ENCODE measurements around the gene TERC.

Gene TERC

DNA sequence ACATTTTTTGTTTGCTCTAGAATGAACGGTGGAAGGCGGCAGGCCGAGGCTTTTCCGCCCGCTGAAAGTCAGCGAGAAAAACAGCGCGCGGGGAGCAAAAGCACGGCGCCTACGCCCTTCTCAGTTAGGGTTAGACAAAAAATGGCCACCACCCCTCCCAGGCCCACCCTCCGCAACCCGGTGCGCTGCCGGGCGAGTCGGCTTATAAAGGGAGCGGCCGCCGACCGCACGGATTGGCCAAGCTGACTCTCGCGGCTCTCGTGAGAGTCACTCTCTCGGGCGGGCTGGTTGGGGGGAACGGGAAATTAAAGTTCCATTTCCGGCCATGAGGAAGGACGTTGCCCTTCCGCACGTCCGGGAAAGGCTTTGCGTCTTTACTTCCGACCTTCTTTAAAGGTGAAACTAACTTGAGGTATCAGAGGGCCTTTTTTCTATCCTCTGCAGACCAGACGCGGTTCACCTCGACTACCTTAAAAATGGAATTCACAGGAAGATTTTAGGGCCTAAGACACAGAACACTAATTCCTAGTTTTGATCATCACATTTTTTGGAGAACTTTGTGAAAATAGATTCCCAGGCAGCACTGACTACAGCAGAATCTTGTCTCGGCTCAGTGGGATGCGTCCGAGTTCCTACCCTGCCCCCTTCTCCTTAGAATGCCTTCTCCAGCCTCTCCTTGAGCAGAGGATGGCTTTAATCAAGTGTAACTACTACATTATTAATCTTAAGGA lies at the start of gene TERC:
TSS of gene TERC (minus strand) at position 179 of the 731 bp plus-strand sequence.
- DNase-seq (ENCODE audit: low read depth in 1 of 2, low spot score in 1 of 2) = peak; percentile 83 to 89

DNA sequence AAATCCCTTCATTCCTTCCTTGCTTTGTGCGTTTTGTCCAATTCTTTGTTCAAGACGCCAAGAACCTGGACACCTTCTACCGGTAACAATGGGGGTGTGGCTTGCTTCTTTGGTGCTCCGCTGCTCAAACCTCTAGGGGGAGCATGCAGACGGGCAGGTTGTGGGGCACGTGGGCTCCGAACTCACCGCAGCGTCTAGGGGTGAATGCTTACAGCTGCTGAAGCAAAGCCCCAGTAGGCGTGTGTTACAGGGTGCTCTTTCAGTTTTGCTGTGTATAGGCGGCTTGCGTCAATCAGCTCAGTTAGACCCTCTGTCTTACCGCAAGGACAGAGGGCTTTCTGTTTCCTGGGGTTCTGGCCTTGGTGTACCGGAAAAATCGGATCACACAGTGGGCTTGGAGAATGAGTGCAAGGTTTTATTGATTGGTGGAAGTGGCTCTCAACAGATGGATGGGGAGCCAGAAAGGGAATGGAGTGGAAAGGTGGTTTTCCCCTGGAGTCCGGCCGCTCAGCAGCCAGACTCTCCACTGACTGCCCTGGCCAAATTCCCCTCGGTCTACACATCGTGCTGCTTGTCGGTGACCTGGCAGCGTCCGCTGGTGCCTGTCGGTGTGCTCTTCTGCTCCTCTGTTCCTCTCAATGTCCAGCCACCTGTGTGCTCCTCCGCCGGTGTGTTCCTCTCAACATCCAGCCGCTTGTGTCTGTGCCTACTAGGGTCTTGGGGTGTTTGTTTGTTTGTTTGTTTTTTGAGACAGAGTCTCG lies 49.1 kb upstream of the TERC start:
- DNase-seq (ENCODE audit: low read depth in 1 of 2, low spot score in 1 of 2) = peak; percentile 31 to 50

DNA sequence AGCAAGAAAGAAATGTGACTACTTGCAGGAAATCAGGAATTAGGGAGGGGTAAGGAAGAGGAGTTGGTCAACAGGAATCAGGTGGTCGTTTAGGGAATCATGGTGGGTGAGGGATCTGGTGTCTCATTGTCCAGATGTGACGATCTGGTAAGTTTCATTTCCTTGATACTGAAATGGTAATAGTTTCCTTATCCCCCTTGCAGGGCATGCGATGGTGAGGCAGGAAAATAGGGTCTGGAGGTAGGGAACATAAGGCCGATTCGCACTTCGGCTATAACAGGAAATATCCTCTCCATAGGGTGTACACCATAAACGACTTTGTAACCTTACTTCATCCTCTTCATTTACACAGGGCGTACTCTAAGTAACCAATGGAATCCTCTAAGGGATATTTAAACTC lies 48.4 kb upstream of the TERC start:
- DNase-seq (ENCODE audit: low read depth in 1 of 2, low spot score in 1 of 2) = no peak

DNA sequence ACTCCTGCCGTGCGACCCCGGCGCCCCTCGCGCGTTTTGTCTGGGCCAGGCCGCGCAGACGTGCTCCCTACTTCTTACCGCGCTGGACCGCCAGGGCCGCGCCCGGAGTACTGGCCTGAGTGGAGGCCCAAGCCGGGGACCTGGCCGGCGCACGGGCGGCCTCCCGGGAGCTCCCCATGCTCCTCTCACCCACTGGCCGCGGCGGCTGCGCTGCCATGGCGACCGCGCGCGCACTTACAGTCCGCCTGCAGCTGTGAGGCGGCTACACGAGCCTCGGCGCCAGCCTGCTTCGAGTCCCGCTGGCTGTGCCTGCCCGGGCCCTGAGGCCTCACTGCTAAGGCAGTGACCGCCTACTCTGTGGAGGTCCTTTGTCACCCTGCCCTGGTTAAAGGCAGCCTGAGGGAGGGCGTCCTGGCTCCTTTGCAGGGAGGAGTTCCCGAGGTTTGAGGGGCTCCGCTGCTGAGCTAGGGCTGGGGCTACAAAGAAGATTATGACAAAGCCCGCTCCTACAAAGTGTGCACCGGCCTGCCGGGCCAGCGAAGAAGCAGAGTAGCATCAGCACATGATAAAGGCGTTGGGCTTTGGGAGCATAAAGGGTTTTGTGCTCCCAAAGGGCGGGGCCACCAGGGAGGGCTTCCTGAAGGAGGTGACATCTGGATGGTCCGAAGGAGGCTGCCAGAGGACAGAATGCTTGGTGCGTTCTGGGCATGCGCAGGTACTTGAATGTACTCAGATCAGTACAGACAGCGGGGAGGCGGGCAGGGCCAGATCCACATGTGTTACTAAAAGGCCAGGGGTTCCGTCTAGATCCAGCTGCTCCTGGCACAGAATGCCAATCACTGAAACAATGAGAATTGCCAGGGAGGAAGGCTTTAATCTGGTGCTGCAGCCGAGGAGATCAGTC lies 47.7 kb upstream of the TERC start, which contains the start of the genes LRRC34 and LRRIQ4:
TSS of gene LRRC34 (minus strand) at position 573 of the 904 bp plus-strand sequence. CDS start at position 217, 356 bp downstream.
TSS of gene LRRIQ4 (plus strand) at position 539 of the 904 bp plus-strand sequence. CDS start 9,052 bp downstream, outside the sequence.
- DNase-seq (ENCODE audit: low read depth in 1 of 2, low spot score in 1 of 2) = peak; percentile 16 to 50

DNA sequence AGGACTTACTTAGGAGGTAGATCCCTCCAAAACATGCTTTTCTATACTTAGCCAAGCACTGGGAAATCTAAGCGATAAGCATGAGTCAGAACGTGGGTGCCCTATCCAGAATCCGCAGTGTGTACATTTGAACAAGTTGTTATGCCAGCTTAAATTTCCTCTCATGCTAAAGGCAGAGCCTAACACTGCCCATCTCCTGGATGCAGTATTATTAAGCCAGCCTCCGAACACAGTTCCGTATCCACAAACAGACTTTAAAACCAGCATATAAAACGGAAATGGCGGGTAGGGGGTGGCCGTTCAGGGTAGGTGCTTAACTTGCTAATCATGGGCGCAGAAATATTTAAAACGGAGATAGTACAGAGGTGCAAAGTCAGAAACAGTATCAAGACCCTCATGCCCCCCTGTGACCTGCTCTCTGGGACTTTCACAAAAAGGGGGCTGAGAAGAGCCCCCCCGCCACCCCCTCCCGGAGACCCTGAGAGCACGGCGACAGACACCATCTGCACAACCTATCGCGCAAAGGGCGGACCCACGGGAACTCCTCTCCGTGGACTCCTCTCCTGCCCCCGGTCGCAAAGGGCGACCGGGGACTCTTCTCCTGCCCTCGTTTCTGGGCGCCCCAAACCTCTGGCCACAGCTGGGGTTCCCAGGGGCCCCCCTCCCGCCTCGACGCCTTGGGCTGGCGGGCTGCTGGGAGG lies 46.9 kb upstream of the TERC start:
- no peak for DNase-seq (ENCODE audit: low read depth in 1 of 2, low spot score in 1 of 2)

DNA sequence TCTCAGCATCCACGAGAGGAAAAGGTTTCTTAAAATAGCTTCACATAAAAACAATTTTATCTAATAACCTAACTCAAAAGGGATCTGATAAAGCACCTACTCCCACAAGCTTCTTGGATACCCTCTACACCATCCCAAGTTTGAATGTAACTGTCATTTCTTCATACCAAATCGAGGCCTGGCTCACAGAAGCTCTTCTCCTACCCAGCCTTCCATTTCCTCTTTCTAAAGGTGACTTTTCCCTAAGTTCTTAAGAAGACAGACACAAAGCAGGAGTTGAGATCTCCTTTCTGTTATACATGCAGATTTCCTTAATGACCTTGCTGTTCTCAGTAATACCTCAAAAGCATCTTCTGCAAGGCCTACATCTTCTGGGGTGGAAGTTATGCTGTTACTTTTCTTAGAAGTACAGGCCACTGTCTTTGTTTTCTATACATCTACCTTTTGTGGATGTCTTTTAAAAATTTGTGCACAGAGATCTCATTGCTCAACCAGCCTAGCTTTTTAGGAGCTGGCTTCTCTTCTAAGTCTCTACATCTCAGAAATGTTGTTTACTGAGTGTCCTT lies 44.5 kb upstream of the TERC start:
- no peak for DNase-seq (ENCODE audit: low read depth in 1 of 2, low spot score in 1 of 2)

DNA sequence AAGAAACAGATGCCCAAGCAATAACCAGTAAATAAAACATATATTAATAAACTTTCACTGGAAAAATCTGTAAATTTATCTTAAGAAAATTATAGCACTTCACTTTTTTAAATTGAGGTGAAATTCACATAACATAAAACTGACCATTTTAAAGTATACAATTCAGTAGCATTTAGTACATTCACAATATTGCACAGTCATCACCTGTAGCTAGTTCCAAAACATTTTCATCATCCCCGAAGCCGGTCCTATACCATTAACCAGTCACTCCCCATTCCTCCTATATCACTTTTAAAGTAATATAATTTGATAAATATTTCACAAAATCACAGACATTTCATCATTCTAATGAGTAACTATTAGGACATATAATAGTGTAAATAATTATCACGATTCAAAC lies 39.8 kb upstream of the TERC start:
- DNase-seq (ENCODE audit: low read depth in 1 of 2, low spot score in 1 of 2) = no peak

DNA sequence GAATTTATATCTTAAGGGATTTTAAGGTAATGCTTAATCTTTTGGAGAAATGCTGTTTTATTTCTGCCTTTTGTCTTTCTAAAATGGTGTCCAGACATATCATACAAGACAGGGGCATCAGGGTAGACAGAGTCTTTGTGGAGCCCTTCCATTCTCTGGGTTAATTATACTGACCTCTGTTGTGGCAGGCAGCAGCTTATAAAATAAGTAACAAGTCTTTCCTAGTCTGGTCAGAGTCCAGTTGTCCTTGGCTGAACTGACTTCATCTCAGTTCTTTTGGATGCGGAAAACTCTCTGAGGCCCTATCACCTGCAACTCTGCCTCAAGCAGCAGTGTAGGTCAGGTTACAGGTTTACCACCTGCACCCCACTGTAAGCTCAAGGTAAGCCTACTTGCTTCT lies 27.5 kb upstream of the TERC start:
- no peak for DNase-seq (ENCODE audit: low read depth in 1 of 2, low spot score in 1 of 2)

DNA sequence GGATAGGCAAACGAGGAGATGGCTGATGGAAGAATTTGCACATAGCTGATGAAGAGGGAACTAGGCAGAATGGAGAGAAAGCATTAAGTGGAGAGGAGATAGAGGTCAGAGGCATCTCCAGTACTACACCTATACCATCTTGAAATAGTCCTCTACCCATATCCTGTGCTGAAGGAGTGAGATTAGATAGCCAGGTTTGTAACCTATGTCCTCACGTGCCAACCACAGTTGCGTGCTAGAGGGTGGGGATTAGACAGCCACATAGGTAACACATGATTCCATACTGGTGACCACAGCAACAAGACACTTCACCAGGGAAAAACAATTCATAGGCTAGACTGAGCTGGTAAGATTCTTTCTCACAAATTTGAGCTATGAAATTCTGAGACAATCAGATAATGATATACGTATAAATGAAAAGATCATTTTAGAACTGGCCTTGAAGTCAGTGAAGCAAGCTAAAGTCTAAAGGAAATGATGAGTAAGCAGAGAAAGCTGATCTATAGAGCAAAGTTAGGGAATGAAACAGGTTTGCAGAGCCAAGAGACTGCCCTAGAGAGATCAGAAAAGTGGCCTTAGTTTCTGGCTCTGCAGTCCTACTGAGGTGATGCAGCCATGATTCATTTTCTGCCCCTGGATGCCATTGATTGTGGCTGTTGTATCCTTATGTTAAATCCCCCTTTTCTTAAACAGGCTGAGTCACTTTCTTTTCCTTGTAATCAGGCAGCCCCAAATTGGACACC lies 26.0 kb upstream of the TERC start:
- DNase-seq (ENCODE audit: low read depth in 1 of 2, low spot score in 1 of 2) = no peak

DNA sequence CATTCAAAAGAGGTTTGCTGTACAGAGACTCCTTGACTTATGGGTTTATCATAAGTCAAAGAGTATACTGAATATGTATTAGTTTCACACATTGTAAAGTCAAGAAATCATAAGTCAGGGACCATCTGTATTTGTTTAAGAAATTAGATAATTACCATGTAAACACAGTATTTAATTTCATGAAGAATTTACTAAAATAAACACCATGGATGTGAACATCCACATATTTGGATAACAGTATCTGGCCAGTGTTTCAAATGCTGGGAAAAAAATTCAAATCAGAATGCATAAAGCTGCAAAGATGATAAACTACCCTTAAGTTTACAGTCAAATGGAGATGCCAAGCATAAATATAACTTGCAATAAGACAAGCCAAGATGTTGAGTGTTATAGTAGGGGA lies 25.4 kb upstream of the TERC start:
- no peak for DNase-seq (ENCODE audit: low read depth in 1 of 2, low spot score in 1 of 2)

DNA sequence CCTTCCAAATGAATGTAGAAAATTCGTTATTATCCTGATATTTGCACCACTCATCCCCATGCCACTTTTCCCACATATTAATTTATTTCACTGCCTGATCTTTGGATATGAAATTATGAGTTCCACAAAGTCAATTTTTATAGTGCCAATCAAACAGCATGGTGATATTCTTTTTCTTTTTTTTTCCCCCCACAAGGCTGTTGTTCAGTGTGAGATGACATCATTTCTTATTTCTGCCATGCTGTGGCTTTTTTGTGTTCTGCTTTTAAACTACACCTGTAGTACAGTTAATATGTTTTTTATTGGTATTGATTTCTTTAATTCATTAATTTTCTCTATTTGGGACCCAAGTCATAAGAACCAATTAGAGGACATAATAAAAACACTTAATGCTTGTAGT lies 22.9 kb upstream of the TERC start:
- DNase-seq (ENCODE audit: low read depth in 1 of 2, low spot score in 1 of 2) = no peak

DNA sequence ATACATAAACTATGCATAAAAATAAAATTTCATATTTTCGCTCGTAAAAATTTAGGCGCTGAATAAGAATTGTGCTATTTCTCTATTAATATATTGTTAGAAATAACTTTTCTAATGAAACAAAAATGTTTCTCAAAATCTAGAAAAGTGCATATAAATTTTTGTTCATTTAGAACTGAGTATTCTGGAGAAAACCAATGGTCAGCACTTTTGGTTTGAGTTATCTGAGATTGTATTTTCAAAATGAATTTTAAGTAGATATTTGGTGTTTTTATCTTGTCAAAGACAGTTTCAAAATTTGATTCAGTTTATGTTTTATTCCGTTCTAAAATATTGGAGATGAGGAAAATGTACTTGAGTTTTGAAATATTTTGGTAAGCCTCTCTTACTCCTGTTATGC lies 22.3 kb upstream of the TERC start:
- DNase-seq (ENCODE audit: low read depth in 1 of 2, low spot score in 1 of 2) = no peak

DNA sequence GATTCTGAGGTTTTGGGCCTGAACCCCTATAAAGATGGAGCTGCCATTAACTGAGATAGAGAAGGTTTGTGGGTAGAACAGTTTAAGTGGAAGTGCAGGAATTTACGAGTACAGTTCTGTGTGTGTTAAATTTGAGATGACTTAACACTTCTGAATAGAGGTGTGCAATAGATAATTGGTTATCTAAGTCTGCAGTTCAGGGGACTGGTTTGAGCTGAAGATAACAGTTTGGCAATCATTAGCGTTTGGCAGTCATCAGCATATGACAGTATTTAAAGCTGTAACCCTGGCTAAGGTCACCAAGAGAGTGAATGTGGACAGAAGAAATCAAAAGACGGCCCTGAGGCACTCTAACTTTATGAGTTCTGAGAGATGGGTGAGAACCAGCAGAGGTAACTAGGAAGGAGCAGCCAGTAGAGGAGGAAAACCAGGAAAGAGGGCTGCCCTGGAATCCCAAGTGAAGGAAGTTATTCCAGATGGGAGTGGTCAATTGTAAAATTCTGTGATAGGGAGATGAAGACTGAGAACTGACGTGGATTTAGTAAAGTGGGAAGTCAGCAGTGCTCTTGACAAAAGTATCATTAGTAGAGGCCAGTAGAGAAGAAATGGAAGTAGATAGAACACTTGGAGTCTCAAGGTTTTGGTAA lies 16.5 kb upstream of the TERC start:
- no peak for DNase-seq (ENCODE audit: low read depth in 1 of 2, low spot score in 1 of 2)

DNA sequence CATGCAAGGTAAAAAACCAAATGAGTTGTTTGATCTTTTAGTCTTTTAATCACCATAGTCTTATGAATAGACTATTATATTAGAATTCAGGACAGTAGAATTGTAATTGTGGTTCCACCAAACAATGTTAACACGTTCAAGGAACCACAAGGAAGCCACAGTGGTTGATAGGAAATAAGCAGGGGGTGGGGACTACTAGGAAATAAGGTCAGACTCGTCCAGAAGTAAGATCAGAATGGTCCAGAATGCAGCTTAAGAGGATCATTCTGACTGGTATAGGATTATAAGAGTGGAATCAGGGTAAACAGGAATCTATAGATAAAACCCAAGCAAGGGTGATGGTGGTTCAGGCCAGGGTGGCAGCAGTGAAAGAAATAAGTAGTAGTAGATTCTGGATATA lies 15.9 kb upstream of the TERC start:
- no peak for DNase-seq (ENCODE audit: low read depth in 1 of 2, low spot score in 1 of 2)

DNA sequence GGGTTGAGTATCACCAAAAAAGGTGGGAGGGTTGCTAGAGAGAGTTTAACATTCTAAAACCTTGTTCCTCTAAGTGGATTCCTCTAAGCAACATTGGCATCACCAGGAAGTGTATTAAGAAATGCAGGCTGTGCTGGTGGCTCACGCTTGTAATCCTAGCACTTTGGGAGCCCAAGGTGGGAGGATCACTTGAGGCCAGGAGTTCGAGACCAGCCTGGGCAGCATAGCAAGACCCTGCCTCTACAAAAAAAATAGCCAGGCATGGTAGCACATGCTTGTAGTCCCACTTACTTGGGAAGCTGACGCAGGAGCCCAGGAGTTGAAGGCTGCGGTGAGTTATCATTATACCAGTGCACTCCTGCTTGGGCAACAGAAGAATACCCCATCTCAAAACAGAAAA lies 13.0 kb upstream of the TERC start:
- no peak for DNase-seq (ENCODE audit: low read depth in 1 of 2, low spot score in 1 of 2)

DNA sequence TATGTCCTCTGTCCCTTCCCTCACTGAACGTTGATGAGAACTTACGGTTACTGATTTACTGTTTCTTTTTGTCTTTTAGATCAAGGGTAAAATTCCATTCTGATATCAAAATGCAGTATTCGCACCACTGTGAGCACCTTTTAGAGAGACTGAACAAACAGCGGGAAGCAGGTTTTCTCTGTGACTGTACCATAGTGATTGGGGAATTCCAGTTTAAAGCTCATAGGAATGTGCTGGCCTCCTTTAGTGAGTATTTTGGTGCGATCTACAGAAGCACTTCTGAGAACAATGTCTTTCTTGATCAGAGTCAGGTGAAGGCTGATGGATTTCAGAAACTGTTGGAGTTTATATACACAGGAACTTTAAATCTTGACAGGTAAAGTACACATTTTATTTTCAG lies 9.3 kb upstream of the TERC start:
- DNase-seq (ENCODE audit: low read depth in 1 of 2, low spot score in 1 of 2) = no peak

DNA sequence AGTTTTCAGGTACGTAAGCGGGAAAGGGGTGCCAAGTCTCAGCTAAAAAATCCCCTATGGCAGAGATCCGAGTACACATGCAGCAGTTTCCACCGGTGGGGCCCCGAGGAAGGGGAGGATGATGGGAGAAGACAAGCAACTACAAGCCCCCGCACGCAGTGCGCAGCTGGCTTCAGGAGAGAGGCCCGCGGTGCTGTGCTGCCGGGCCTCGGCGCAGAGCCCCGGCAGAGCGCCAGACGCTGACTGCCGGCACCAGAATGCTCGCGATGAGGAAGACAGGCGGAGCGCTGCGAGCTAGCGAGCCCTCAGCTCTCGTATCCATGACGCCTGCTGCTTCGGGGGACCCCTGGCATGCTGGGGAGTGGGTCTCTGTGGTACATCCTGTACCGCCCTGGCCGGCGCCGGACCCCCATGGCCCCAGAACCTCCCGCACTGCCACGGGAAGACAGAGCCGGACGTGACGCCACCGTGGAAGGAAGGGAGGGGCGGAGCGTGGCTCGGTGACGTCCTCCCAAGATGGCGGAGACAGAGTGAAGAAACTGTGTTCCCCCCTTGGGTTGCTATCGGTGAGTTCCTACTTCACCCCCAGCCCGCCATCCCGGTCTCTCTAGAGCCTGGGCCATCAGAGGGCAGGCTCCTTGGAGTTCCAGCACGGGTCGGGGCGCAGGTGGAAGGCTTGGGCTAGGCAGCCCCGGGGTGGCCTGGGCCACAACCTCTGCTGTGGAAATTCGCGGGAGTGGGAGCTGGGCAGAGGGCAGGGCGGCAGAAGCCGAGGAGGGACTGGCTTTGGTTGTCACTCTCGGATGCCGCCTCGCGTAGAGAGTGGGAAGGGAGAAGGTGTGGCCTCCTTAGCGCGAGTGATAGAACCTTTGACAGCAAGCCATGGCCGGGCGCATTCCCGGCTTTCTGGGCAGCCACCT lies 8.3 kb upstream of the TERC start, which contains the start of gene MYNN:
TSS of gene MYNN (plus strand) at position 500 of the 920 bp plus-strand sequence. CDS start 900 bp downstream, outside the sequence.
- peak; percentile 82 to 86 for DNase-seq (ENCODE audit: low read depth in 1 of 2, low spot score in 1 of 2)

DNA sequence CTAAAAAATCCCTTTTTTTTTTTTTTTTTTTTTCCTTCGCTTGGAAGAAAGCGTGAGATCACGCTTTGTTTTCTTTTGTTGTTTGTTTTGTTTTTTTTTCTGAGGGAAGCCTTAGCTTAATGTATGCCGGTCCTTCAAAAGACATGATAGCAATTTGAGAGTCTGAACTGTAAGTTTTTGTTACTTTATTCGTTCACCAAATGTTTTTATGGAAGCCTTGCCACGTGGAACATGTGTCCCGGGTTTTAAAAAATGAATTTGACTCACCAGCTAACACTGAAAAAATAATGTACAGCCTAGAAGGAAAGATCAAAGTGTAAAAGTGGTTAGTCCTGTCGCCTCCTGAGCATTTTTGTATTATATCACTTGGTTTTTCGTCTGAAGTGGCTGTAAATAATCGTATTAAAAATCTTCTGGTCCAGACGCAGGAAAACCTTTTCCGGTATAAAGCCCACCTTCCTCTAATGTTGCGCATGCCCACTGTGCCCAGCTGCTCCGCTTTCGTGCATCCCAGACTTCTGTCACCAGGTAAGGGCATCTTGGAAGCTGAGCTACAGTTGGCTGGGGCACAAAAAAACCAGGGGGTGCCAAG lies 7.5 kb upstream of the TERC start:
- no peak for DNase-seq (ENCODE audit: low read depth in 1 of 2, low spot score in 1 of 2)

Data from stimulated activated CD4-positive, alpha-beta T cell treated with anti-CD3 and anti-CD28 coated beads, Interleukin-15, amount 100 ng/mL, for 1 hour (primary cell).